OCI-LY7 (cell line): ENCODE data around the gene HOXC6. TPM values are rescaled to one million over a fixed set of nuclear protein-coding genes. Genes with fewer than 3 reads are reported as not detected.

Experiments
- BruUV-seq: library from RNA; stranded (reverse); fragments of 400-500 nt; replicated peaks from 2 replicates; lab custom pipeline; 2021; lab: Mats Ljungman, UMichigan
- CTCF ChIA-PET: fragments of 300-600 bp; sonication (Branson Sonifier 250); formaldehyde crosslinking; loops from one replicate; lab custom pipeline; 2022; ENCODE audit warnings: antibody characterized with exemption; ENCODE audit not compliant: unreplicated experiment; lab: Charles Lee
- POLR2A ChIA-PET: fragments of 300-600 bp; sonication (Branson Sonifier 250); formaldehyde crosslinking; loops from one replicate; lab custom pipeline; 2022; ENCODE audit warnings: antibody characterized with exemption; lab: Charles Lee
- DNase-seq: peaks from one replicate; pipeline ENCODE4 v3.0.0-alpha.2; 2015; ENCODE audit warnings: low spot score
- H2AFZ ChIP-seq: fragments of 200-600 bp; sonication (generic), shearing (Covaris generic); 2 replicates; pipeline ENCODE4 v1.6.1; 2014; ENCODE audit warnings: mild to moderate bottlenecking, antibody characterized with exemption, low read length, moderate library complexity
- H3K27ac ChIP-seq: fragments of 200-600 bp; sonication (generic); 2 replicates; pipeline ENCODE4 v1.5.1; 2014; ENCODE audit warnings: mixed run types, low read depth, mild to moderate bottlenecking, moderate library complexity, low read length, inconsistent platforms; ENCODE audit not compliant: poor library complexity, severe bottlenecking
- H3K36me3 ChIP-seq: fragments of 200-600 bp; sonication (generic); 2 replicates; pipeline ENCODE4 v1.6.1; 2014; ENCODE audit warnings: mild to moderate bottlenecking, antibody characterized with exemption, low read length, moderate library complexity, mixed read lengths; ENCODE audit not compliant: insufficient read depth
- H3K4me1 ChIP-seq: fragments of 200-600 bp; sonication (generic); 2 replicates; pipeline ENCODE4 v1.5.1; 2014; ENCODE audit warnings: mild to moderate bottlenecking, low read length; ENCODE audit not compliant: insufficient read depth, poor library complexity, severe bottlenecking
- H3K4me2 ChIP-seq: fragments of 200-600 bp; sonication (generic); 2 replicates; pipeline ENCODE4 v1.6.1; 2014; ENCODE audit warnings: mild to moderate bottlenecking, low read length
- H3K4me3 ChIP-seq: fragments of 200-600 bp; sonication (generic); 2 replicates; pipeline ENCODE4 v1.5.1; 2014; ENCODE audit warnings: mild to moderate bottlenecking, low read depth, low read length; ENCODE audit not compliant: poor library complexity, severe bottlenecking
- H3K79me2 ChIP-seq: fragments of 200-600 bp; sonication (generic); 2 replicates; pipeline ENCODE4 v1.6.1; 2016; ENCODE audit warnings: low read depth, mild to moderate bottlenecking, low read length, moderate library complexity, mixed read lengths; ENCODE audit not compliant: insufficient read depth
- H3K9me2 ChIP-seq: fragments of 200-600 bp; sonication (generic); 2 replicates; pipeline ENCODE4 v1.6.1; 2016; ENCODE audit warnings: mild to moderate bottlenecking, low read length, mixed read lengths; ENCODE audit not compliant: insufficient read depth
- H3K9me3 ChIP-seq: fragments of 200-600 bp; sonication (generic); 2 replicates; pipeline ENCODE4 v1.6.1; 2014; ENCODE audit warnings: mild to moderate bottlenecking, mixed run types, low read length, mixed read lengths
- H4K20me1 ChIP-seq: fragments of 200-600 bp; sonication (generic); 2 replicates; pipeline ENCODE4 v1.6.1; 2014; ENCODE audit warnings: mild to moderate bottlenecking, antibody characterized with exemption, low read length, moderate library complexity, mixed read lengths; ENCODE audit not compliant: insufficient read depth
- EZH2phosphoT487 ChIP-seq: fragments of 200-600 bp; sonication (generic); IDR thresholded peaks from 2 replicates; pipeline ENCODE4 v1.6.1; 2018; ENCODE audit warnings: low read depth, borderline replicate concordance, mild to moderate bottlenecking, mixed run types, antibody characterized with exemption, low read length, moderate library complexity, mixed read lengths
- intact Hi-C: fragments of 100-400 bp; cut with micrococcal nuclease; formaldehyde crosslinking; loops from one replicate; pipeline ENCODE4 v1.10.0; 2022; ENCODE audit not compliant: unreplicated experiment
- total RNA-seq, 2 experiments: library from RNA; depleted of rRNA in 1 of 2; stranded (reverse); fragments of >200 nt in 1 of 2; shearing (Covaris generic) in 1 of 2; gene quantifications; 2 replicates each; pipeline ENCODE4 v1.2.3, GENCODE V29; 2014 to 2022
- TF ChIP-seq, protein P1 (sequence below): fragments of 200-600 bp; sonication (generic); conservative IDR thresholded peaks from 2 replicates; pipeline ENCODE4 v1.5.1; 2014; ENCODE audit warnings: mild to moderate bottlenecking, antibody characterized with exemption, low read length, moderate library complexity, mixed read lengths

The HOXC6 gene
- total RNA-seq, 2 experiments from 2014 or later = 0.92 to 2.7 TPM

GRCh38 chr12:54006559-54007220, 21.6 kb upstream of the HOXC6 start:
- no peak overlapping the region for H3K27ac ChIP-seq
- H3K4me2 ChIP-seq = peak overlapping the region; percentile 70
- no peaks in the 10 kb centered on the region for H3K9me2 ChIP-seq
- POLR2A ChIA-PET = interaction anchor here (0.9 to 1.6 kb wide), 4 partner anchors 10 to 59 kb away, joined by 3 to 4 read pairs (median 4); partner anchors contain the start of gene HOXC4
- CTCF ChIA-PET = interaction anchor here (0.6 kb wide), 2 partner anchors 16 to 26 kb away, joined by 3 read pairs; no protein-coding TSS in a partner anchor
- no TSS peak for BruUV-seq
- H3K36me3 ChIP-seq = no peaks in the 10 kb centered on the region
- H4K20me1 ChIP-seq = no peaks in the 10 kb centered on the region
- no peaks in the 10 kb centered on the region for H3K79me2 ChIP-seq
- no peak for TF ChIP-seq EZH2phosphoT487
- TF ChIP-seq, protein P1, sequence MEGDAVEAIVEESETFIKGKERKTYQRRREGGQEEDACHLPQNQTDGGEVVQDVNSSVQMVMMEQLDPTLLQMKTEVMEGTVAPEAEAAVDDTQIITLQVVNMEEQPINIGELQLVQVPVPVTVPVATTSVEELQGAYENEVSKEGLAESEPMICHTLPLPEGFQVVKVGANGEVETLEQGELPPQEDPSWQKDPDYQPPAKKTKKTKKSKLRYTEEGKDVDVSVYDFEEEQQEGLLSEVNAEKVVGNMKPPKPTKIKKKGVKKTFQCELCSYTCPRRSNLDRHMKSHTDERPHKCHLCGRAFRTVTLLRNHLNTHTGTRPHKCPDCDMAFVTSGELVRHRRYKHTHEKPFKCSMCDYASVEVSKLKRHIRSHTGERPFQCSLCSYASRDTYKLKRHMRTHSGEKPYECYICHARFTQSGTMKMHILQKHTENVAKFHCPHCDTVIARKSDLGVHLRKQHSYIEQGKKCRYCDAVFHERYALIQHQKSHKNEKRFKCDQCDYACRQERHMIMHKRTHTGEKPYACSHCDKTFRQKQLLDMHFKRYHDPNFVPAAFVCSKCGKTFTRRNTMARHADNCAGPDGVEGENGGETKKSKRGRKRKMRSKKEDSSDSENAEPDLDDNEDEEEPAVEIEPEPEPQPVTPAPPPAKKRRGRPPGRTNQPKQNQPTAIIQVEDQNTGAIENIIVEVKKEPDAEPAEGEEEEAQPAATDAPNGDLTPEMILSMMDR = no peak
- H3K9me3 ChIP-seq = no peaks in the 10 kb centered on the region
- H2AFZ ChIP-seq = peak overlapping the region; percentile 77; the same call in 1 of the 2 replicates
- DNase-seq = no peak
- intact Hi-C loops = loop anchor here (1.0 to 2.0 kb wide), 6 partner anchors 26 to 210 kb away; no protein-coding TSS in a partner anchor
- peaks cover 35% of the 10 kb centered on the region for H3K4me1 ChIP-seq
- H3K4me3 ChIP-seq = peak overlapping the region; percentile 44

- Histone ChIP-seq H3K27ac (no peak overlapping the region), H3K4me2 (no peak overlapping the region)
Measured at GRCh38 chr12:54007538-54008259, 20.5 kb upstream of the HOXC6 start.

More at GRCh38 chr12:54007538-54008259, 20.5 kb upstream of the HOXC6 start:
- H3K4me3 ChIP-seq = no peak overlapping the region
- H2AFZ ChIP-seq = no peak overlapping the region
- BruUV-seq = no TSS peak
- ChIA-PET CTCF (interaction anchor here (0.5 to 0.6 kb wide), 2 partner anchors 152 to 255 kb away, joined by 3 to 4 read pairs; no protein-coding TSS in a partner anchor), POLR2A (interaction anchor here (1.4 to 1.6 kb wide), 2 partner anchors 10 to 46 kb away, joined by 4 read pairs; partner anchors contain the start of gene HOXC4)
- no peaks in the 10 kb centered on the region for H3K9me3 ChIP-seq
- no peaks in the 10 kb centered on the region for H3K36me3 ChIP-seq
- H3K79me2 ChIP-seq = no peaks in the 10 kb centered on the region
- intact Hi-C loops = loop anchor here (2.0 kb wide), 1 partner anchor 209 kb away; no protein-coding TSS in a partner anchor
- H4K20me1 ChIP-seq = no peaks in the 10 kb centered on the region
- no peak for TF ChIP-seq EZH2phosphoT487
- TF ChIP-seq, protein P1 = no peak
- H3K9me2 ChIP-seq = no peaks in the 10 kb centered on the region
- DNase-seq = no peak
- H3K4me1 ChIP-seq = peaks cover 38% of the 10 kb centered on the region
